Glutamatergic neuron (in vitro differentiated cells): Measurements from ENCODE around the gene INVS. TPM values are rescaled to one million over a fixed set of nuclear protein-coding genes. Genes with fewer than 3 reads are reported as not detected.

Experiments used
- DNase-seq: peaks from one replicate; pipeline ENCODE4 v3.0.0; 2022
- H3K27ac Mint-ChIP-seq: one replicate; pipeline ENCODE4 v1.8.0; 2020; ENCODE audit warnings: mild to moderate bottlenecking, mixed read lengths, inconsistent platforms; ENCODE audit not compliant: unreplicated experiment
- H3K27me3 Mint-ChIP-seq: one replicate; pipeline ENCODE4 v1.8.0; 2020; ENCODE audit warnings: mild to moderate bottlenecking, moderate library complexity, mixed read lengths, inconsistent platforms; ENCODE audit not compliant: unreplicated experiment
- H3K36me3 Mint-ChIP-seq: one replicate; pipeline ENCODE4 v1.8.0; 2020; ENCODE audit warnings: mild to moderate bottlenecking, mixed read lengths, inconsistent platforms; ENCODE audit not compliant: unreplicated experiment
- H3K4me1 Mint-ChIP-seq: one replicate; pipeline ENCODE4 v1.8.0; 2020; ENCODE audit warnings: mild to moderate bottlenecking, low read depth, mixed read lengths, inconsistent platforms; ENCODE audit not compliant: unreplicated experiment
- H3K4me3 Mint-ChIP-seq: one replicate; pipeline ENCODE4 v1.8.0; 2020; ENCODE audit warnings: mild to moderate bottlenecking, mixed read lengths, inconsistent platforms; ENCODE audit not compliant: unreplicated experiment
- H3K9me3 Mint-ChIP-seq: one replicate; pipeline ENCODE4 v1.8.0; 2020; ENCODE audit warnings: mild to moderate bottlenecking, moderate library complexity, mixed read lengths, inconsistent platforms; ENCODE audit not compliant: unreplicated experiment
- total RNA-seq: library from RNA; stranded (reverse); fragmentation: NEBNext Ultra II Directional; extraction: Animal tissue kit (Norgen Biotek cat#: 25700); gene quantifications from one replicate; pipeline ENCODE4 v1.2.1, GENCODE V29; 2021; ENCODE audit not compliant: unreplicated experiment
- TF ChIP-seq, protein P1 (sequence below): fragments of 200-600 bp; sonication (generic); IDR thresholded peaks from one replicate; pipeline ENCODE4 v1.5.0; 2021; ENCODE audit not compliant: partially characterized antibody, unreplicated experiment

The INVS gene
- total RNA-seq, 1 donor from 2014 or later: 33.4 TPM

DNA sequence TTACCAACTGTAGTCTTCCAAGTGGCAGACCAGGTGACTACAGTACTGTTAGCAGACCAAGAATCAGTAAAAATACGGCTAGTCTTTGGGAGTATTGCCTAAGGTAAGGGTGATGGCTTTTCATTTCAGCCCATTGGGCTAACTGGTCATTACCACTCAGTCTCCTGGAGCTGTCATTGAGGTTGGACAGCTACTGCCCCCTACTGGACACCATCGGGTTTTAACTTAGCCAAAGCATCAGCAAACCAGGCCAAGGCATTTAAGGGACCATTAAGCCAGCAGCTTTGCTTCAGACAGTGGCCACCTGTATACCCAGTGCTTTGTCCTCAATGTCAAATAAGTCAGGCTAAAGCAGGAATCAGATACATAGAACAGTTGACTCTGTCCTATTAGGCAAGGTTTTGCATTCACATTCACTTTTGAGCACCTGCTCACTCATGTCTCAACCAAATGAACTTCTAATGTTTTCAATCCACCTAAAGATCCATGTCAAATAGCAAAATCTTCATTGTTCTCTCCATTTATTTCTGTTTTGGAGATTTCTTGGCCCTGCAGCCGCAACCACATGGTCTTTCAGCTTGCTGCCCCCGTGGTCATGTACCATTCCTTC is 117.2 kb downstream of the INVS start:
- TF ChIP-seq, protein P1, sequence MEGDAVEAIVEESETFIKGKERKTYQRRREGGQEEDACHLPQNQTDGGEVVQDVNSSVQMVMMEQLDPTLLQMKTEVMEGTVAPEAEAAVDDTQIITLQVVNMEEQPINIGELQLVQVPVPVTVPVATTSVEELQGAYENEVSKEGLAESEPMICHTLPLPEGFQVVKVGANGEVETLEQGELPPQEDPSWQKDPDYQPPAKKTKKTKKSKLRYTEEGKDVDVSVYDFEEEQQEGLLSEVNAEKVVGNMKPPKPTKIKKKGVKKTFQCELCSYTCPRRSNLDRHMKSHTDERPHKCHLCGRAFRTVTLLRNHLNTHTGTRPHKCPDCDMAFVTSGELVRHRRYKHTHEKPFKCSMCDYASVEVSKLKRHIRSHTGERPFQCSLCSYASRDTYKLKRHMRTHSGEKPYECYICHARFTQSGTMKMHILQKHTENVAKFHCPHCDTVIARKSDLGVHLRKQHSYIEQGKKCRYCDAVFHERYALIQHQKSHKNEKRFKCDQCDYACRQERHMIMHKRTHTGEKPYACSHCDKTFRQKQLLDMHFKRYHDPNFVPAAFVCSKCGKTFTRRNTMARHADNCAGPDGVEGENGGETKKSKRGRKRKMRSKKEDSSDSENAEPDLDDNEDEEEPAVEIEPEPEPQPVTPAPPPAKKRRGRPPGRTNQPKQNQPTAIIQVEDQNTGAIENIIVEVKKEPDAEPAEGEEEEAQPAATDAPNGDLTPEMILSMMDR: peak; percentile 77
- peaks cover 1% of the 10 kb centered on the region for H3K9me3 Mint-ChIP-seq
- peaks cover 1% of the 10 kb centered on the region for H3K27me3 Mint-ChIP-seq
- H3K4me3 Mint-ChIP-seq: no peak overlapping the region
- H3K27ac Mint-ChIP-seq: no peak overlapping the region
- peak; percentile 67 for DNase-seq
- H3K36me3 Mint-ChIP-seq: no peaks in the 10 kb centered on the region
- no peaks in the 10 kb centered on the region for H3K4me1 Mint-ChIP-seq

GRCh38 chr9:100217536-100217935 is 118.5 kb downstream of the INVS start:
- DNase-seq: no peak
- H3K4me1 Mint-ChIP-seq: peaks cover under 1% of the 10 kb centered on the region
- no peaks in the 10 kb centered on the region for H3K36me3 Mint-ChIP-seq
- peaks cover 2% of the 10 kb centered on the region for H3K9me3 Mint-ChIP-seq
- TF ChIP-seq, protein P1: no peak
- no peak overlapping the region for H3K4me3 Mint-ChIP-seq
- H3K27me3 Mint-ChIP-seq: peaks cover 1% of the 10 kb centered on the region
- H3K27ac Mint-ChIP-seq: no peak overlapping the region

GRCh38 chr9:100219347-100219746 is 120.3 kb downstream of the INVS start:
- no peak for DNase-seq
- no peaks in the 10 kb centered on the region for H3K36me3 Mint-ChIP-seq
- no peak overlapping the region for H3K4me3 Mint-ChIP-seq
- H3K27ac Mint-ChIP-seq: no peak overlapping the region
- TF ChIP-seq, protein P1: no peak
- peaks cover 2% of the 10 kb centered on the region for H3K4me1 Mint-ChIP-seq
- no peaks in the 10 kb centered on the region for H3K27me3 Mint-ChIP-seq
- peaks cover 1% of the 10 kb centered on the region for H3K9me3 Mint-ChIP-seq

GRCh38 chr9:100220936-100221335 is 121.9 kb downstream of the INVS start:
- no peak overlapping the region for H3K4me3 Mint-ChIP-seq
- DNase-seq: no peak
- peaks cover 1% of the 10 kb centered on the region for H3K9me3 Mint-ChIP-seq
- no peak overlapping the region for H3K27ac Mint-ChIP-seq
- no peaks in the 10 kb centered on the region for H3K27me3 Mint-ChIP-seq
- TF ChIP-seq, protein P1: no peak
- peaks cover 2% of the 10 kb centered on the region for H3K4me1 Mint-ChIP-seq
- H3K36me3 Mint-ChIP-seq: no peaks in the 10 kb centered on the region

GRCh38 chr9:100221538-100221937 is 122.5 kb downstream of the INVS start:
- Mint-ChIP-seq H3K36me3 (no peaks in the 10 kb centered on the region), H3K9me3 (peaks cover 1% of the 10 kb centered on the region), H3K27me3 (no peaks in the 10 kb centered on the region), H3K27ac (no peak overlapping the region), H3K4me3 (no peak overlapping the region), H3K4me1 (peaks cover 2% of the 10 kb centered on the region)
- DNase-seq: no peak
- TF ChIP-seq, protein P1: no peak
